Vagina (tissue), 2 donors: ENCODE measurements around the gene TRIM41. TPM values are rescaled to one million over a fixed set of nuclear protein-coding genes. Genes with fewer than 3 reads are reported as not detected.

ENCODE experiments used
- DNase-seq, 2 donors: peaks; one replicate each; pipeline ENCODE4 v3.0.0-alpha.2; 2017; ENCODE audit errors: extremely low spot score in 2 of 2
- H3K27ac ChIP-seq: fragments of 200-600 bp; sonication (generic); one replicate; pipeline ENCODE4 v1.5.1; 2019
- H3K27me3 ChIP-seq: fragments of 200-600 bp; sonication (generic); one replicate; pipeline ENCODE4 v1.5.1; 2019
- H3K36me3 ChIP-seq, 2 donors: fragments of 200-600 bp; sonication (generic); one replicate each; pipeline ENCODE4 v1.5.1; 2017 to 2019
- H3K4me1 ChIP-seq: fragments of 200-600 bp; sonication (generic); one replicate; pipeline ENCODE4 v1.5.1; 2019
- H3K4me3 ChIP-seq, 2 donors: fragments of 200-600 bp; sonication (generic); 1 replicate in 1 of 2; 2 replicates in 1 of 2; pipeline ENCODE4 v1.5.1; 2016 to 2019
- H3K9me3 ChIP-seq: fragments of 200-600 bp; sonication (generic); one replicate; pipeline ENCODE4 v1.5.1; 2019
- POLR2A ChIP-seq, 2 donors: fragments of 450-650 bp; IDR thresholded peaks; one replicate each; pipeline ENCODE4 v1.6.1; 2017; ENCODE audit warnings: antibody characterized with exemption in 2 of 2, mild to moderate bottlenecking in 2 of 2, moderate library complexity in 2 of 2
- POLR2AphosphoS5 ChIP-seq, 2 donors: sonication (generic); formaldehyde crosslinking; IDR thresholded peaks; one replicate each; pipeline ENCODE4 v1.9.0; 2017; ENCODE audit warnings: antibody characterized with exemption in 2 of 2, mild to moderate bottlenecking in 2 of 2, low read depth in 1 of 2; ENCODE audit not compliant: insufficient read depth in 1 of 2
- intact Hi-C: fragments of 100-400 bp; cut with DNase I; formaldehyde crosslinking; loops from one replicate; pipeline ENCODE4 v1.15.1; 2023
- total RNA-seq: library from RNA; depleted of rRNA; stranded (reverse); fragments of >200 nt; gene quantifications from one replicate; pipeline ENCODE4 v1.2.3, GENCODE V29; 2016
- TF ChIP-seq, protein P1 (sequence below), 3 experiments: fragments of 450-650 bp in 2 of 3; fragments of 200-600 bp in 1 of 3; sonication (generic) in 1 of 3; IDR thresholded peaks; one replicate each; pipeline ENCODE4 v1.5.1; 2017 to 2019; ENCODE audit warnings: antibody characterized with exemption in 3 of 3, mild to moderate bottlenecking in 2 of 3, moderate library complexity in 2 of 3

TRIM41 gene
- total RNA-seq, 1 donor from 2014 or later = 7.9 TPM

GRCh38 chr5:181194489-181195248, 28.4 kb upstream of the TRIM41 start:
- DNase-seq = no peak
- no peak for TF ChIP-seq POLR2AphosphoS5 (IDR thresholded peaks at IDR 0.05; ENCODE audit: insufficient read depth in 1 of 2, low read depth in 1 of 2)
- no peak for TF ChIP-seq POLR2A (IDR thresholded peaks at IDR 0.05)
- TF ChIP-seq, protein P1, sequence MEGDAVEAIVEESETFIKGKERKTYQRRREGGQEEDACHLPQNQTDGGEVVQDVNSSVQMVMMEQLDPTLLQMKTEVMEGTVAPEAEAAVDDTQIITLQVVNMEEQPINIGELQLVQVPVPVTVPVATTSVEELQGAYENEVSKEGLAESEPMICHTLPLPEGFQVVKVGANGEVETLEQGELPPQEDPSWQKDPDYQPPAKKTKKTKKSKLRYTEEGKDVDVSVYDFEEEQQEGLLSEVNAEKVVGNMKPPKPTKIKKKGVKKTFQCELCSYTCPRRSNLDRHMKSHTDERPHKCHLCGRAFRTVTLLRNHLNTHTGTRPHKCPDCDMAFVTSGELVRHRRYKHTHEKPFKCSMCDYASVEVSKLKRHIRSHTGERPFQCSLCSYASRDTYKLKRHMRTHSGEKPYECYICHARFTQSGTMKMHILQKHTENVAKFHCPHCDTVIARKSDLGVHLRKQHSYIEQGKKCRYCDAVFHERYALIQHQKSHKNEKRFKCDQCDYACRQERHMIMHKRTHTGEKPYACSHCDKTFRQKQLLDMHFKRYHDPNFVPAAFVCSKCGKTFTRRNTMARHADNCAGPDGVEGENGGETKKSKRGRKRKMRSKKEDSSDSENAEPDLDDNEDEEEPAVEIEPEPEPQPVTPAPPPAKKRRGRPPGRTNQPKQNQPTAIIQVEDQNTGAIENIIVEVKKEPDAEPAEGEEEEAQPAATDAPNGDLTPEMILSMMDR (IDR thresholded peaks at IDR 0.05) = no peak
- Histone ChIP-seq H3K9me3 (no peaks in the 10 kb centered on the region), H3K27ac (no peak overlapping the region), H3K36me3 (no peaks in the 10 kb centered on the region), H3K27me3 (no peaks in the 10 kb centered on the region), H3K4me3 (no peak overlapping the region), H3K4me1 (peaks cover 10% of the 10 kb centered on the region)
- intact Hi-C loops = loop anchor here (10.0 kb wide), 1 partner anchor 390 kb away; the partner anchor contains the start of gene MGAT1

GRCh38 chr5:181195249-181195761, 27.8 kb upstream of the TRIM41 start:
- H3K27me3 ChIP-seq = no peaks in the 10 kb centered on the region
- no peak for TF ChIP-seq POLR2A (IDR thresholded peaks at IDR 0.05)
- no peak for DNase-seq

DNA sequence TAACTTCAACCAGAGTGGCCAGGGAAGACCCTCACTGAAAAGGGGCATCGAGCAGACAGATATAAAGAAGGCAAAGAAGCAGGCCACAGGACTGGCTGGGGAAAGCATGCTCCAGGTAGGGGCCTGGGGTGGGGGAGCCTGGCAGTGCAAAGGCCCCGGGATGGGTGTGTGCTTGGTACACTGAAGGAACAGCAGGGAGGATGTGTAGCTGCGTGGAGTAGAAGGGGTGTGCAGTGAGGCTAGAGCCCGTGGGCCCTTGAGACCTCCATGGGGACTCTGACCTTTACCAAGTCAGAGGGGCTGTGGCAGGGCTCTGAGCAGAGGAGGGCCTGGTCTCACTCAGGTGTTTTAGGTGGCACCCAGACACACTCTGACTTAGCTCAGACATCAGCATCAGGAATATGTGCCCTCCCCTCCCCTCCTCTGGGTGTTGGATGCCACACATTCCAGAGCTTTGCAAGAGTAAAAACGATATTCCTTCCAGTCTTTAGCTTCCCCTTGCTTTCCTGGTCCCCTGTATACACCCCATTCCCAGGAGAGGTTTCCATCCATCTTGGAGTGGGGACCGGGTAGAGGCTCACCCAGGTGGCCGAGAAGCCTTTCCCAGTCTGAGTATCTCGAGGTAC, 25.6 kb upstream of the TRIM41 start:
- intact Hi-C loops = loop anchor here (10.0 kb wide), 1 partner anchor 393 kb away; the partner anchor contains the start of gene MGAT1
- no peaks in the 10 kb centered on the region for H3K9me3 ChIP-seq
- peaks cover 7% of the 10 kb centered on the region for H3K4me1 ChIP-seq
- no peak overlapping the region for H3K4me3 ChIP-seq
- H3K27me3 ChIP-seq = no peaks in the 10 kb centered on the region
- H3K36me3 ChIP-seq = no peaks in the 10 kb centered on the region
- TF ChIP-seq, protein P1 (IDR thresholded peaks at IDR 0.05) = no peak
- TF ChIP-seq POLR2AphosphoS5 (IDR thresholded peaks at IDR 0.05; ENCODE audit: insufficient read depth in 1 of 2, low read depth in 1 of 2) (no peak), POLR2A (IDR thresholded peaks at IDR 0.05) (no peak)
- no peak for DNase-seq
- no peak overlapping the region for H3K27ac ChIP-seq

More at GRCh38 chr5:181195249-181195761, 27.8 kb upstream of the TRIM41 start:
- intact Hi-C loops = loop anchor here (10.0 kb wide), 1 partner anchor 391 kb away; the partner anchor contains the start of gene MGAT1
- no peaks in the 10 kb centered on the region for H3K36me3 ChIP-seq
- no peak overlapping the region for H3K4me3 ChIP-seq
- H3K4me1 ChIP-seq = peaks cover 10% of the 10 kb centered on the region
- no peak overlapping the region for H3K27ac ChIP-seq
- H3K9me3 ChIP-seq = no peaks in the 10 kb centered on the region

DNA sequence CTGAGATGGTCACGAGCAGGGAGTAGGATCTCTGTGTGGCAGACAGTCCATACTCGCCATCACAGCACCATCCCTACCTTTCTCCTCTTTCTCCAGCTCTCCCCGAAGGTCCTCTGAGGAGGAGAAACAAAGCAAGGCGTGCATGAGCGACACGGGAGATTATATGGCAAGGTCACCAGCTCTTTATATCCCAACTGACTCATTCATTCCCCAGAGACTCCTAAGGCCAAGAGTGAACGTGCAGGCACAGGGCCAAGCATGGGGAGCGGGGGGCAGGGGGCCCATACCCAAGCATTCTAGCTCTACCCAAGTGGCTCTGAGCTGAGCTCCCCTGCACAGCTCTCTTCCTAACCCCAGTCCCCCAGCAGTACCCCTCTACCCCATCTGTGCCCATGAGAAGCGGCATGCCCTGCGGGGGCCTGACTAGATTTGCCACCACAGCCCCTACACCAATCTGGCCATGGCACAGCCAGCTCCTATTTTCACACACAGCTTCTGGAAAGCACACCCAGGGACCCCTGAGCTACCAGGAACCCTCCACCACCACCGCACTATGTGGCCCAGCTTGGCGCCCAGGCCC, 24.9 kb upstream of the TRIM41 start:
- H3K4me1 ChIP-seq = peaks cover 1% of the 10 kb centered on the region
- DNase-seq = no peak
- no peak overlapping the region for H3K4me3 ChIP-seq
- no peak overlapping the region for H3K27ac ChIP-seq
- TF ChIP-seq, protein P1 (IDR thresholded peaks at IDR 0.05) = no peak
- TF ChIP-seq POLR2A (IDR thresholded peaks at IDR 0.05) (no peak), POLR2AphosphoS5 (IDR thresholded peaks at IDR 0.05; ENCODE audit: insufficient read depth in 1 of 2, low read depth in 1 of 2) (no peak)
- intact Hi-C loops = loop anchor here (10.0 kb wide), 1 partner anchor 393 kb away; the partner anchor contains the start of gene MGAT1
- no peaks in the 10 kb centered on the region for H3K36me3 ChIP-seq
- no peaks in the 10 kb centered on the region for H3K27me3 ChIP-seq
- no peaks in the 10 kb centered on the region for H3K9me3 ChIP-seq

DNA sequence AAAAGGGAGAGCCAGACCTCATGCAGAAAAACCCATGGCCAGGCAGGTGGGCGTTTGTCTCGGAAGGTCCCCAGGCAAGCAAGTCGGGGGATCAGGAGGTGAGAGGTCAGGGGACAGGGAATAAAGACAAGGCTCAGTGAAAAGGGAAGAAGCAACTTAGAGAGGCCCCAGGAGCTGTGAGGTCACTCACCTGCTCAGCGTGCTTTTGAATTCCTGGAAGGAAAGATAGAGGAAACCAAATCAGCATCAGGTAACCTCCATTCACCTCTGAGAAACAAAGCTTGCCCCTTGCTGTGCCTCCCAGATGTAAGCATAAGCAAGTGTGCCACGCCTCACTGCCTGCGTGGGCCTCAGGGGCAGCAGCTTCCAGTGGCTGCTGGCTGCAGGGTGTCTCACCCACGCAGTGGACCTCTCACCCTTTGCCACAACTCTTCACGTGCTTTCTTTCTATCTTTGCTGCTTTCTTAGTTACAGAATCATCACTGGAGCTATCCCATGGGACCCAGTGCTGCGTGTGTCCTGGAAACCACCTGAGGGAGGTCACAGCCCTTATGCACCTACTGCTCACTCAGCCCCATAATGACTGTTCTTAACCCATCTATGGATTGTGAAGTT, 24.1 kb upstream of the TRIM41 start:
- intact Hi-C loops = loop anchor here (10.0 kb wide), 1 partner anchor 394 kb away; the partner anchor contains the start of gene MGAT1
- TF ChIP-seq, protein P1 (IDR thresholded peaks at IDR 0.05) = no peak
- TF ChIP-seq POLR2A (IDR thresholded peaks at IDR 0.05) (no peak), POLR2AphosphoS5 (IDR thresholded peaks at IDR 0.05; ENCODE audit: insufficient read depth in 1 of 2, low read depth in 1 of 2) (no peak)
- no peaks in the 10 kb centered on the region for H3K27me3 ChIP-seq
- no peaks in the 10 kb centered on the region for H3K9me3 ChIP-seq
- H3K27ac ChIP-seq = no peak overlapping the region
- H3K36me3 ChIP-seq = no peaks in the 10 kb centered on the region
- no peak for DNase-seq
- peaks cover 9% of the 10 kb centered on the region for H3K4me1 ChIP-seq
- H3K4me3 ChIP-seq = no peak overlapping the region
